Esophagus squamous epithelium (tissue), 4 donors: ENCODE measurements around the gene ZNF516.

Experiments
- POLR2A ChIP-seq, 4 donors: fragments of 450-650 bp; IDR thresholded peaks; one replicate each; pipeline ENCODE4 v1.6.1; 2017; ENCODE audit warnings: antibody characterized with exemption in 4 of 4, mild to moderate bottlenecking in 4 of 4, moderate library complexity in 3 of 4
- TF ChIP-seq, protein P1 (sequence below), 6 experiments: fragments of 450-650 bp in 4 of 6; fragments of 200-600 bp in 2 of 6; sonication (generic) in 2 of 6; IDR thresholded peaks; one replicate each; pipeline ENCODE4 v1.5.1; 2016 to 2019; ENCODE audit warnings: antibody characterized with exemption in 6 of 6, mild to moderate bottlenecking in 4 of 6, moderate library complexity in 4 of 6

DNA sequence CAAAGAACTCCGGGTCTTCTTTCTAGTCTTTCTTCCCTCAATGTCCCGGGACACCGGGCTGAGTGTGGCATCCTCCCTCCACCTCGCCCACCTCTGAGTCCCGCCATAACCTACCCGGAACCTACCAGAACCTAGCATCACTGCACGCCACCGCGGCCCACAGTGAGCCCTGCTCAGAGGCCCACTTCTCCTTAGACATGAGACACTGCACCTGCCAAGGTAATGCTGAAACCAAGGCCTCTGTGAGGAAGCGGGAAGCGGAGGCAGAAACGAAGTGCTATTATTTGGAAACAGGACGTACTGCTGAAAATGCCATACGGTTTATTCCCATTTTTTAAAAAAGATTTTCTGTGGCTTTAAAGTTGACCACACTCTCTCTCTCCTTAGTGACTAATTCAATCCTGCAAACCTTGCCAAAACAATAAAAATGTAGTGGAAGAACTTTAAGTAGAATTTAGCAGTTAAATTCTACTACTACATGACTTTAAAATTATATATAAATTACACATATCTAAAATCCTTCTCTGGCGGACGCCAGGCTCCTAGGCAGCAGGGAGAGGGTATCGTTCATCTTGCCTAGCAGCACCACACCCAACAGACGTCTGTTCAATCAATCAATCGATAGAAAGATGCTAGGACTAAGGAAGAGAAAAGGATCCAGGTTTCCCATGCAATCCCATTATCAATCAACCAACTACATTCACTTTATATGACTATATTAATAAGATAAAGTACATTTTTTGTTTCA lies 82.0 kb downstream of the ZNF516 start:
- TF ChIP-seq, protein P1, sequence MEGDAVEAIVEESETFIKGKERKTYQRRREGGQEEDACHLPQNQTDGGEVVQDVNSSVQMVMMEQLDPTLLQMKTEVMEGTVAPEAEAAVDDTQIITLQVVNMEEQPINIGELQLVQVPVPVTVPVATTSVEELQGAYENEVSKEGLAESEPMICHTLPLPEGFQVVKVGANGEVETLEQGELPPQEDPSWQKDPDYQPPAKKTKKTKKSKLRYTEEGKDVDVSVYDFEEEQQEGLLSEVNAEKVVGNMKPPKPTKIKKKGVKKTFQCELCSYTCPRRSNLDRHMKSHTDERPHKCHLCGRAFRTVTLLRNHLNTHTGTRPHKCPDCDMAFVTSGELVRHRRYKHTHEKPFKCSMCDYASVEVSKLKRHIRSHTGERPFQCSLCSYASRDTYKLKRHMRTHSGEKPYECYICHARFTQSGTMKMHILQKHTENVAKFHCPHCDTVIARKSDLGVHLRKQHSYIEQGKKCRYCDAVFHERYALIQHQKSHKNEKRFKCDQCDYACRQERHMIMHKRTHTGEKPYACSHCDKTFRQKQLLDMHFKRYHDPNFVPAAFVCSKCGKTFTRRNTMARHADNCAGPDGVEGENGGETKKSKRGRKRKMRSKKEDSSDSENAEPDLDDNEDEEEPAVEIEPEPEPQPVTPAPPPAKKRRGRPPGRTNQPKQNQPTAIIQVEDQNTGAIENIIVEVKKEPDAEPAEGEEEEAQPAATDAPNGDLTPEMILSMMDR (IDR thresholded peaks at IDR 0.05), result no peak
- TF ChIP-seq POLR2A (IDR thresholded peaks at IDR 0.05), result no peak
